ENCODE data around the gene SDK1. TPM values are rescaled to one million over a fixed set of nuclear protein-coding genes. Genes with fewer than 3 reads are reported as not detected.

Gene SDK1
- total RNA-seq, 1 donor from 2014 or later: 10.4 TPM

DNA sequence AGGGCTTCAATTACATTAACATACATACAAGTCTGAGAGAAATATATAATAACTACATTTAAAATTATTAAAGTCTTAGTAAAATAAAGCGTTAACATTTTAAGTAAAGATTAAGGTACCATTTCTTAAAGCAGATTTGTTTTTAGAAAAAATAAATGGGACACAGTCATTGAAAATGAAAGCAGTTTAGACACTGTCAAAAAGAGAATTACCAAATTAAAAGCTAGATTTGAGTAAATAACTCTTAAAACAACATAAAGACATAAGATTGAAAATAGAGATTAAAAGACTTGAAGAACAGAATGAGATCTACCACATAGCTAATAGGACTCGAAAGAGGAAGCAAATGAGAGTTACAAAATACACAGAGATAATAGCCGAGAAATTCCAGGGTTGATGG lies 818.8 kb downstream of the SDK1 start:
- Histone ChIP-seq H3K27me3 (no peaks in the 10 kb centered on the region), H3K4me1 (no peaks in the 10 kb centered on the region), H3K9me3 (peaks cover 11% of the 10 kb centered on the region), H3K36me3 (no peaks in the 10 kb centered on the region), H3K27ac (no peak overlapping the region), H3K4me3 (no peak overlapping the region)
- DNase-seq (no peak), ATAC-seq (no peak)
- intact Hi-C loops (cut with DNase I): no loop called here
- TF ChIP-seq, protein P1, sequence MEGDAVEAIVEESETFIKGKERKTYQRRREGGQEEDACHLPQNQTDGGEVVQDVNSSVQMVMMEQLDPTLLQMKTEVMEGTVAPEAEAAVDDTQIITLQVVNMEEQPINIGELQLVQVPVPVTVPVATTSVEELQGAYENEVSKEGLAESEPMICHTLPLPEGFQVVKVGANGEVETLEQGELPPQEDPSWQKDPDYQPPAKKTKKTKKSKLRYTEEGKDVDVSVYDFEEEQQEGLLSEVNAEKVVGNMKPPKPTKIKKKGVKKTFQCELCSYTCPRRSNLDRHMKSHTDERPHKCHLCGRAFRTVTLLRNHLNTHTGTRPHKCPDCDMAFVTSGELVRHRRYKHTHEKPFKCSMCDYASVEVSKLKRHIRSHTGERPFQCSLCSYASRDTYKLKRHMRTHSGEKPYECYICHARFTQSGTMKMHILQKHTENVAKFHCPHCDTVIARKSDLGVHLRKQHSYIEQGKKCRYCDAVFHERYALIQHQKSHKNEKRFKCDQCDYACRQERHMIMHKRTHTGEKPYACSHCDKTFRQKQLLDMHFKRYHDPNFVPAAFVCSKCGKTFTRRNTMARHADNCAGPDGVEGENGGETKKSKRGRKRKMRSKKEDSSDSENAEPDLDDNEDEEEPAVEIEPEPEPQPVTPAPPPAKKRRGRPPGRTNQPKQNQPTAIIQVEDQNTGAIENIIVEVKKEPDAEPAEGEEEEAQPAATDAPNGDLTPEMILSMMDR (IDR thresholded peaks at IDR 0.05): no peak

DNA sequence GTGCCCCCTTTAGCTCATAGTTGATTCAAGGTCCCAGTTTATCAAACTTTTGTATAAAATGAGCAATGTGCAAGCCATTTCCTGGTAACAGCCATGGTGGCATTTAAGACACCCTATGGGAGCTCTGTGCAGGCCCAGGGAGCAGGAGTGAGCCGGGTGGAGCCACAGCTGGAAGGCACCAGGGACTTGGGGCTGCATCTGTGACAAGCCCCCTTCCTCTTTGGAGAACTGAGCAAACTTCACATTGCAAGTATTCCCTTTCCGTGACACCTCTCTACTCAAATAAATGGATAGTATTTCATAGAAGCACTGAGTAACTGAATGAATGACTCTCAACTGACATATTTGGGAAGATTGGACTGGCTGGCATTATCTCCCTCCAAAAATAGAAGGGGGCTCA lies 822.3 kb downstream of the SDK1 start:
- TF ChIP-seq, protein P1 (IDR thresholded peaks at IDR 0.05): no peak
- Histone ChIP-seq H3K36me3 (no peaks in the 10 kb centered on the region), H3K27me3 (no peaks in the 10 kb centered on the region), H3K9me3 (peaks cover 11% of the 10 kb centered on the region), H3K4me1 (no peaks in the 10 kb centered on the region), H3K27ac (no peak overlapping the region), H3K4me3 (no peak overlapping the region)
- peak; percentile 6 for DNase-seq
- no peak for ATAC-seq
- intact Hi-C loops (cut with DNase I): no loop called here

DNA sequence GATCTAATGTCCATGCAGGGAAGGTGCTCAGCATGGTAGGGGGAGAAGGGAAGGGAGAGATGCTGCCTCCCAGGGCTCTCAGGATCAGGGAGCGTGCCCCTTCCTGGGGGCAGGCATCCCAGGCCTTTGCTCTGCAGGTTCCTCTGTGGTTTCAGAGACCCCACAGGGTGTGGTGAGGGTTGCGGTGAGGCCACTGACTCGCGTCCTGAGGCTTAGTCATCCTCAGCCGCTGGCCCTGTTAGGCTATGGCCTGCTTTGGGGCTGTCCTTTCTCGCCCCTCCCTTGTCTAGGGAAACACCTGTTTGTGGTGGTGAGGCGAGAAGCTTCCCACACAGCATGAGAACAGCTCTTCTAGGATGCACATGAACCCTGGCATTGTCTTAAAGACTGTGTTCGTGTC lies 822.8 kb downstream of the SDK1 start:
- TF ChIP-seq, protein P1 (IDR thresholded peaks at IDR 0.05): no peak
- Histone ChIP-seq H3K36me3 (no peaks in the 10 kb centered on the region), H3K27ac (no peak overlapping the region), H3K27me3 (no peaks in the 10 kb centered on the region), H3K4me1 (no peaks in the 10 kb centered on the region), H3K4me3 (no peak overlapping the region), H3K9me3 (peaks cover 11% of the 10 kb centered on the region)
- no peak for ATAC-seq
- peak; percentile 16 for DNase-seq
- intact Hi-C loops (cut with DNase I): no loop called here

DNA sequence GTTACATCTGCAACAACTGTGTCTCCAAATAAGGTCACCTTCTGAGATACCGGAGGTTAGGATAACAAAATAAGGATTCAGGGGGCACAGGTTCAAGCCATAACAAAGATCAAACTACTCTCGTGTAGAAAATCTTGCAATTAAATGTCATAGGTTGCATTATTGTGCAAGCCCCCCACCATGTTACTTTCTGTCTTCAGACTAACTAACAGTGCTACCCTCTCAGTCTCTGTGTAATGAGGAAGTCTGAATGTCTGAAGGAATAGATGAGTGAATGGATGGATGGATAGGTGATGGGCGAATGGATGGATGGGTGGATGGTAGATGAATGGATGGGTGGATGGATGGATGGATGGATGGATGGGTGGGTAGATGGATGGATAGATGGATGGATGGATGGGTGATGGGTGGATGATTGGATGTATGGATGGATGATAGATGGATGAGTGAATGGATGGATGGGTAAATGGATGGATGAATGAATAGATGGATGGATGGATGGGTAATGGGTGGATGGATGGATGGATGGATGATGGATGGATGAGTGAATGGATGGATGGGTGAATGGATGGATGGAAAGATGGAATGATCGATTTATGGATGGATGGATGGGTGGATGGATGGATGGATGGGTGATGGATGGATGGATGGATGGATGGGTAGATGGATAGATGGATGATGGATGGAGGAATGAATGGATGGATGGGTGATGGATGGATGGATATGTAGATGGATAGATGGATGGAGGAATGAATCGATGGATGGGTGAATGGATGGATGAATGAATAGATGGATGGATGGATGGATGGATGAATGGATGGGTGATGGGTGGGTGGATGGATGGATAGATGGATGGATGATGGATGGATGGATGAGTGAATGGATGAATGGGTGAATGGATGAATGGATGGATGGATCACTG lies 823.8 kb downstream of the SDK1 start:
- no peak for ATAC-seq
- Histone ChIP-seq H3K27ac (no peak overlapping the region), H3K4me1 (no peaks in the 10 kb centered on the region), H3K27me3 (no peaks in the 10 kb centered on the region), H3K9me3 (peaks cover 8% of the 10 kb centered on the region), H3K36me3 (no peaks in the 10 kb centered on the region), H3K4me3 (no peak overlapping the region)
- DNase-seq: no peak
- TF ChIP-seq, protein P1 (IDR thresholded peaks at IDR 0.05): no peak
- intact Hi-C loops (cut with DNase I): no loop called here

DNA sequence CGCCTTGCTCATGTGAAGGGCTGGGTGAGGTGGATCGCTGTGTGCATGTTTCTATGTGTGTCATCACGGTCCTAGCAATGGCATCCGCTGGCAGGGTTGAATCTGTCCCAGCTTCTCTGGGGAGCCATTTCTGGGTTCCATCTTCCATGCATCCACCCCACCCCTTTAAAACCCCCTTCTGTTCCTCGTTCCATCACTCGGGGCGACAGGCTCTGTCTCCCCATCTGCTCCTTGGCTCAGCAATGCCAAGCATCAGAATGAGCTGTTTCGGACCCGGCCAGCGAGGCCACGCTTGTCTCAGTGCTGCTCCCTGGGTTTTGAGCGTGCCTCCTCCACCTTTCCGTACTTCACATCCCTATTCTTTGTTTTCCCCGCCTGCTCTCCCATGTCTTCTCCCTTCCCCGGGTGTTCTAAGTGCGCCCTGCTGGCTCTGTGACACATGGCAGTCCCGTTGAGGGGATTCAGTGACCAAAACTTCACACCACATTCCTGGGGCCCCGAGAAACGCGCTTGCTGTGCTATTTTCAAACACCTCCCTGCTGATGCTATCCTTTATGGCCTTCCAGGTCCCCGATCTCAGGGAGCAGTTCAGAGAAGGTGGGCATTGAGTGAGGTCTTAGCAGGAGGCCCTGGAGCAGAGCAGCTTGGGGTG lies 827.0 kb downstream of the SDK1 start:
- DNase-seq (peak; percentile 34), ATAC-seq (no peak)
- H3K4me1 ChIP-seq: no peaks in the 10 kb centered on the region
- no peaks in the 10 kb centered on the region for H3K27me3 ChIP-seq
- no peak overlapping the region for H3K4me3 ChIP-seq
- no peaks in the 10 kb centered on the region for H3K9me3 ChIP-seq
- intact Hi-C loops (cut with DNase I): no loop called here
- H3K27ac ChIP-seq: no peak overlapping the region
- TF ChIP-seq, protein P1 (IDR thresholded peaks at IDR 0.05): no peak
- no peaks in the 10 kb centered on the region for H3K36me3 ChIP-seq

All from upper lobe of right lung (tissue), 1 donor.